Gastrocnemius medialis (tissue), 4 donors: ENCODE data around the gene COL11A2. TPM values are rescaled to one million over a fixed set of nuclear protein-coding genes. Genes with fewer than 3 reads are reported as not detected.

Experiments
- ATAC-seq, 2 donors: fragments of 150-250 bp; one replicate each; pipeline ENCODE4 v1.9.1; 2016
- DNase-seq, 2 donors: peaks; one replicate each; pipeline ENCODE4 v3.0.0-alpha.2; 2019
- H3K27ac ChIP-seq, 4 donors: fragments of 200-600 bp; sonication (generic); 1 replicate in 1 of 4; 2 replicates in 3 of 4; pipeline ENCODE4 v1.5.1; 2016 to 2018; ENCODE audit warnings: mild to moderate bottlenecking in 2 of 4, moderate library complexity in 1 of 4
- H3K27me3 ChIP-seq, 3 donors: fragments of 200-600 bp; sonication (generic) in 2 of 3; 1 replicate in 1 of 3; 2 replicates in 2 of 3; pipeline versions ENCODE4 v1.5.1 to v1.6.0; 2016 to 2019; ENCODE audit warnings: mild to moderate bottlenecking in 1 of 3, moderate library complexity in 1 of 3
- H3K36me3 ChIP-seq, 2 donors: fragments of 200-600 bp; sonication (generic) in 1 of 2; one replicate each; pipeline ENCODE4 v1.5.1; 2017 to 2018
- H3K4me1 ChIP-seq, 2 donors: fragments of 200-600 bp; sonication (generic) in 1 of 2; one replicate each; pipeline ENCODE4 v1.5.1; 2016 to 2017; ENCODE audit warnings: mild to moderate bottlenecking in 2 of 2
- H3K4me3 ChIP-seq, 4 donors: fragments of 200-600 bp; sonication (generic) in 3 of 4; 1 replicate in 1 of 4; 2 replicates in 3 of 4; pipeline ENCODE4 v1.5.1; 2016 to 2019; ENCODE audit warnings: mild to moderate bottlenecking in 2 of 4
- H3K9me3 ChIP-seq, 3 donors: fragments of 200-600 bp; sonication (generic) in 2 of 3; 1 replicate in 1 of 3; 2 replicates in 2 of 3; pipeline ENCODE4 v1.5.1; 2016 to 2019
- CTCF ChIP-seq, 5 experiments: fragments of 450-650 bp in 3 of 5; fragments of 200-600 bp in 2 of 5; sonication (generic) in 2 of 5; IDR thresholded peaks in 4 of 5; conservative IDR thresholded peaks in 1 of 5; 1 replicate in 4 of 5; 2 replicates in 1 of 5; pipeline ENCODE4 v1.5.1; 2016 to 2019; ENCODE audit warnings: antibody characterized with exemption in 5 of 5, mild to moderate bottlenecking in 3 of 5, moderate library complexity in 3 of 5
- POLR2A ChIP-seq, 2 donors: fragments of 450-650 bp; IDR thresholded peaks; one replicate each; pipeline ENCODE4 v1.6.1; 2017; ENCODE audit warnings: antibody characterized with exemption in 2 of 2, mild to moderate bottlenecking in 2 of 2, moderate library complexity in 2 of 2
- in situ Hi-C, 4 donors: fragments of 200-750 bp; cut with MboI; loops; one replicate each; pipeline versions ENCODE4 v1.15.0 to v1.8.0; 2017; ENCODE audit warnings: low sequenced_read_pairs in 4 of 4
- intact Hi-C: fragments of 100-400 bp; cut with DNase I; formaldehyde crosslinking; loops from one replicate; pipeline ENCODE4 v1.15.1; 2023; ENCODE audit warnings: low total_unique reads
- total RNA-seq, 4 donors: library from RNA; depleted of rRNA; stranded (reverse); fragments of >200 nt; gene quantifications; one replicate each; pipeline versions ENCODE4 v1.1.0 to v1.2.3, GENCODE V29; 2016

The COL11A2 gene
- total RNA-seq, 4 donors from 2014 or later: 0.31 to 0.92 (median 0.47) TPM

- peak within 1 kb of the TSS; percentile 79 to 92 (median 90) for H3K4me3 ChIP-seq
- no peaks in the 10 kb centered on the region for H3K9me3 ChIP-seq
- H3K27ac ChIP-seq: peak within 1 kb of the TSS; percentile 93 to 99 (median 96)
- peak; percentile 97 to 99 for TF ChIP-seq POLR2A (IDR thresholded peaks at IDR 0.05)
- no peak for TF ChIP-seq CTCF (IDR thresholded peaks at IDR 0.05 in 4 of 5, conservative IDR thresholded peaks at IDR 0.05 in 1 of 5)
- no peaks in the 10 kb centered on the region for H3K27me3 ChIP-seq
- intact Hi-C loops (loop anchor here (1.0 to 2.0 kb wide), 3 partner anchors 8 to 64 kb away; partner anchors contain the start of genes RPS18, RXRB and SLC39A7), in situ Hi-C loops (no loop called here)
- H3K4me1 ChIP-seq: peaks cover 25 to 37% of the 10 kb centered on the region in 2 donors
- ATAC-seq: peak; percentile 78 to 79
- H3K36me3 ChIP-seq: peaks cover 0 to 23% of the 10 kb centered on the region in 2 donors
- peak; percentile 75 to 80 for DNase-seq
Observed at GRCh38 chr6:33208091-33208967, 16.1 kb upstream of the COL11A2 start, which contains the start of gene RING1. RING1 (plus strand) TSS chr6:33208500; CDS start chr6:33208823, 323 bp downstream.

DNA sequence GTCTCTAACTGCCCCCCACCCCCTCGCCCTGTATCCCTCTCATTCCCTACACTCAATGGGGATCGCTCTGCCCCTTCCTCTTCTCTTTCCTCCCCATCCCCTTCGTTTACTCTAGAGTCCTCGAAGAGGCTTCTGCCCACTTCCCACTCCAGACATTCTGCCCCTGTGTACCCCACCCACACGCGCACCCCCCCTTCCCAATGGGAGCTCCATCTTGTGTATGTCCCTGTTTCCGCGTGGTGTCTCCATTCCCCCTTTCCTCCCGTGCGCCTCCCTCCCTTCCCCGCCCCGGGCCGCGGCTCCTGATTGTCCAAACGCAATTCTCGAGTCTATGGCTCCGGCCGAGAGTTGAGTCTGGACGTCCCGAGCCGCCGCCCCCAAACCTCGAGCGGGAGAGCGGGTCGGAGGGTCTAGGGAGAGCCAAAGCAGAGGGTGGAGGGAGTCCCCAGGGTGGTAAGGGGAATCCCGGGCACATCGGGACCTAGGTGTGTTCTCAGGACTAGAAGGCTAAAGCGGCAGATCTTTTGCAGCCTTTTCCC is 15.4 kb upstream of the COL11A2 start:
- Histone ChIP-seq H3K4me3 (peak overlapping the region; percentile 79 to 92 (median 90)), H3K4me1 (peaks cover 18 to 34% of the 10 kb centered on the region in 2 donors), H3K36me3 (peaks cover 0 to 30% of the 10 kb centered on the region in 2 donors), H3K9me3 (no peaks in the 10 kb centered on the region), H3K27me3 (no peaks in the 10 kb centered on the region), H3K27ac (peak overlapping the region; percentile 93 to 99 (median 96))
- TF ChIP-seq POLR2A (IDR thresholded peaks at IDR 0.05) (no peak), CTCF (IDR thresholded peaks at IDR 0.05 in 4 of 5, conservative IDR thresholded peaks at IDR 0.05 in 1 of 5) (no peak)
- in situ Hi-C loops (no loop called here), intact Hi-C loops (loop anchor here (1.0 to 2.0 kb wide), 3 partner anchors 7 to 65 kb away; partner anchors contain the start of genes RPS18, RXRB and SLC39A7)
- peak; percentile 26 to 37 for ATAC-seq
- no peak for DNase-seq

DNA sequence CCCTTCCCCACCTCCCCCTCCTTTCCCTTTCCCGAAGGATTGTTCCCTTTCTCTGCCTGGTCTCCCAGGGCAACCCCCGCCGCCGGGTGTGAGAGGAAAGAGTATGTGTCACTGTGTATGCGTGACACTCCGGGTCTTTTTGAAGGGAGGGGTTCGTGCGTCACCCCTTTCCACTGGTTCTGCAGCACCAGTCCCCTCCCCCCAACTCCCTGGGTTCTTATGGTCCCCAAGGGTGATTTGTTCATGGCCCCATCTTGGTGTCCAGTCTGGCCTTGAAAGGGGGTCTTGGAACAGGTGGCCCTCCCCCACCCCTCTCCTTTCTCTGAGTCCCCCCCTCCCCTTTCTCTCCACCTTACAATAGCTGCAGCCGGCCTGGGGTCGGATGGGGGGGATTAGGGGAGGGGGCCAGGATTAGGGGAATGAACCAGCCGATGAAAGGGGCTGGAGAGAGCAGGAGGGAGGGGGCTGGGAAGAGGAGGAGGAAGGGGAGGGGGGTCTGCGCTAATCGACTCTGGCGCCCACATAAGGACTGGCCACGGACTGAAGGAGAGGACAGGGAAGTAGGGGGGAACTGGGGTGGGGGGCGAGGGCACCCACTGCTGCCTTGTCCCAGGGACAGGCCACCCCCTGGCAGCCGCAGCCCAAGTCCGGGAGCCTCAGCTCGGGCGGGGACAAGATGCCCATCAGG is 14.7 kb upstream of the COL11A2 start:
- H3K27ac ChIP-seq: peak overlapping the region in 2 of 4 donors; percentile 93 to 99
- no peaks in the 10 kb centered on the region for H3K27me3 ChIP-seq
- no peak for ATAC-seq
- no peaks in the 10 kb centered on the region for H3K9me3 ChIP-seq
- peak overlapping the region; percentile 79 to 92 (median 90) for H3K4me3 ChIP-seq
- in situ Hi-C loops (no loop called here), intact Hi-C loops (no loop called here)
- H3K4me1 ChIP-seq: peaks cover 22 to 38% of the 10 kb centered on the region in 2 donors
- TF ChIP-seq POLR2A (IDR thresholded peaks at IDR 0.05) (no peak), CTCF (IDR thresholded peaks at IDR 0.05 in 4 of 5, conservative IDR thresholded peaks at IDR 0.05 in 1 of 5) (no peak)
- no peak for DNase-seq
- peaks cover 0 to 36% of the 10 kb centered on the region in 2 donors for H3K36me3 ChIP-seq

DNA sequence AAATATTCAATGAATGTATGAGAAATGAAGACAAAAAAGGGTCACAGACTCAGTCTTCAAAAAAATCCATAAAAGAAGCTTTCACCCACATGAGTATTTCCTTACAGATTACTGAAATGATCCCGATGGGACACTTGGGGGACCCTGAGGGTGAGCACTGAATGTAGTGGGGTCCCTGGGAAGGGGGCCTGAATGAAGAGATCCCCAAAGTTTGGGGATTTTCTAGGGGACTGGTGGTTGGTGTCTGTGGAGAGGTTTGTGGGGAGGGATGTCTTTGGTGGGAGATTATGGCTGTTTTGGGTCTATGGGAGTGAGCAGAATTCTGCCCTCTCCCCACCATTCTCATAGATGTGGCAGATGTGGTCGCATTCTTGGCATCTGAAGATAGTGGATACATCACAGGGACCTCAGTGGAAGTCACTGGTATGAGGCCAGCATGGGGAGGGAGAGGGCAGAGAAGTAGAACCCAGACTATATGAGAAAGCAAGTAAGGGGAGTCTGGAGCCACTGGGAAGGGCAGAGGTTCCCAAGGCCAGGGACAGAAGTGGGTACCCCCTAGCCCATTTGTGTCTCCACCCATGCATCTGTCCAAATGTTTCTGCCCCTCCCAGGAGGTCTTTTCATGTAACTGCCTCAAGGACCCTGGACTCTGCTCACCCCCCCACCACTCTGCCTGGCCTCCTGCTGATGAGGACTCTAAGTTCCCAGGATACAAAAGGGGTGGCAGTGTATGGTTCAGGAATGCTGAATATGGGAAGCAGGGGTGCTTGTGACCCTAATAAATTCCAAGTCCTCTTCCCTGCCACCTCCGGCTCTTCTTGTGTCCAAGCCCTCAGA is 14.0 kb upstream of the COL11A2 start:
- H3K4me3 ChIP-seq: no peak overlapping the region
- no peaks in the 10 kb centered on the region for H3K9me3 ChIP-seq
- ATAC-seq (no peak), DNase-seq (no peak)
- TF ChIP-seq CTCF (IDR thresholded peaks at IDR 0.05 in 4 of 5, conservative IDR thresholded peaks at IDR 0.05 in 1 of 5): no peak
- no peak for TF ChIP-seq POLR2A (IDR thresholded peaks at IDR 0.05)
- H3K4me1 ChIP-seq: peaks cover 29 to 45% of the 10 kb centered on the region in 2 donors
- no peak overlapping the region for H3K27ac ChIP-seq
- in situ Hi-C loops: no loop called here
- H3K36me3 ChIP-seq: peaks cover 0 to 39% of the 10 kb centered on the region in 2 donors
- no peaks in the 10 kb centered on the region for H3K27me3 ChIP-seq
- intact Hi-C loops: no loop called here
